CD4-positive, alpha-beta T cell treated with Interleukin-15 for 1 hour (primary cell): Measurements from ENCODE around the gene NOLC1.
"Not testable (repeated sequence)": the region's sequence is repeated elsewhere in the genome, so short reads cannot be mapped to it uniquely, and the experiment has no call there.

Experiments
- DNase-seq: peaks from one replicate; pipeline ENCODE4 v3.0.0-alpha.2; 2020

NOLC1 gene

GRCh38 chr10:102157224-102157623 lies 5.0 kb downstream of the NOLC1 start:
- DNase-seq = no peak

GRCh38 chr10:102159051-102159597 lies 6.9 kb downstream of the NOLC1 start:
- DNase-seq = no peak

DNA sequence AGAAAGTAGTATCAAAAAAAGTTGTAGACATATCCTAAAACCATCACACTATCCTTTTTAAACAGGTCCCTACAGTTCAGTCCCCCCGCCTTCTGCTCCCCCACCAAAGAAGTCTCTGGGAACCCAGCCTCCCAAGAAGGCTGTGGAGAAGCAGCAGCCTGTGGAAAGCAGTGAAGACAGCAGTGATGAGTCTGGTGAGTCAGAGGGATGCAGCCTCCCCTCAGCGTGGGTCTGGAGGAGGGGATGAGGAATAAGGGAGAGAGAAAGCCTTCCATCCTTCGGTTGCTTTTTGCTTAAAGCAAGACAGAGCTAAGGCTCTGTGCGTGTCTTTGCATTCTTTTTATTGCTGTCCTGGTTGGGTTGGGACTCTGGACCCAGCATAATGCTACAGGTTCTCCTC lies 7.6 kb downstream of the NOLC1 start:
- no peak for DNase-seq

DNA sequence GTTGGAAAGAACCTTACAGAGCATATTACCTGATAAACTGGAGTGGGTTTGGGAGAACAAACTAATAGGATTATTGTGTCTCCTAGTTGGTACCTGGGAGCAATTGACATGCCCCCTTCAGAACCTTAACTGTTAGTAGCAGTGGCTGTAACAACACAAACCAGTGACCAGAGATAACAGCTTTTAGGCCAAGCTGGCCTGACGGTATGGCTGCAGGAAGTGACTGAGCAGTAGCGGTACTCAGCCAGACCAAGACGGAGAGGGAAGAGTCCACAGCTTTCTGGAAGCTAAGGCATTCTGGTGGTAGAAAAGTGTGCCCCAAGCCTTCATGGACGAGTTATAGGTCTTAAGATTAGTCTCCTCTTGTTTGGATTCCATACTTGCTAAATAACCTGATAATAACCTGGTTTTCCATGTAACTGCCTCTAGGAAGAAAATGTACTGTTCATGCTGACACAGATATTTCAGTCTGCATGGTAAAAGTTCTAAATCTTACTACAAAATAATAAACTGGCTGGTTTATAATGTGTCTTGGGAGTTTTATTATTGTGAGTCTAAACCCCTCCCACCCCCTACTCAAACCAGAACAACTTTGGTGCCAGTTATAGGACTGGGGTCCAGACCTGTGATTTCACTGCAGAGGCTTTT lies 11.3 kb downstream of the NOLC1 start:
- DNase-seq = no peak

DNA sequence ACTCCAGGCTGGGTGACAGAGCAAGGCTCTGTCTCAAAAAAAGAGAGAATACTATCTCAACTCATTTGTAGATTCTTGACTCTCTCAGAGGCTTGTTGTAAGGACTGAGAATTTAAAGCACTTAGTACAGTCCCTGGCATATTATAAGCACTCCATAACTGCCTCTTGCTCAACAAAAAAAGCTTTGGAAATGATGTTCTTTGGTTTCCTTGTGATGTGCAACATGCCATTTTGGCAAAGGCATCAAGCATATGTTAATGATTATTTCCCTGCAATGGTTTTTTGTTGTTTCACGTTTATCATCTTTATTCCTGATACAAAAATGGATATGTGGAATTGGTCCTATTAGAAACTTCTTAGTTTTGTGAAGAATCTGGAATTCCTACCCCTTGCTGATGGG lies 15.7 kb downstream of the NOLC1 start:
- no peak for DNase-seq

- no peak for DNase-seq
Measured at GRCh38 chr10:102170602-102171001, 18.4 kb downstream of the NOLC1 start.

DNA sequence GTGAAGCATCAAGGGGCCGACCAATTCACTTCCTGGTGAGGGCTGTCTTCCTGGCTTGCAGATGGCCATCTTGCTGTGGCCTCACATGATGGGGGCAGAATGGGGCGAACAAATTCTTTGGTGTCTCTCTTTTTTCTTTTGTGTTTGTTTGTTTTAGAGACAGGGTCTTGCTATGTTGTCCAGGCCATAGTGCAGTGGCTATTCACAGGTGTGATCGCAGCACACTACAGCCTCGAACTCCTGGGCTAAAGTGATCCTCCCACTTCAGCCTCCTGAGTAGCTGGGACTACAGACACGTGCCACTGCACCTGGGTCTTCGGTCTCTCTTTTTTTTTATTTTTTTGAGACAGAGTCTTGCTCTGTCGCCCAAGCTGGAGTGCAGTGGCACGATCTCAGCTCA lies 20.1 kb downstream of the NOLC1 start:
- no peak for DNase-seq

DNA sequence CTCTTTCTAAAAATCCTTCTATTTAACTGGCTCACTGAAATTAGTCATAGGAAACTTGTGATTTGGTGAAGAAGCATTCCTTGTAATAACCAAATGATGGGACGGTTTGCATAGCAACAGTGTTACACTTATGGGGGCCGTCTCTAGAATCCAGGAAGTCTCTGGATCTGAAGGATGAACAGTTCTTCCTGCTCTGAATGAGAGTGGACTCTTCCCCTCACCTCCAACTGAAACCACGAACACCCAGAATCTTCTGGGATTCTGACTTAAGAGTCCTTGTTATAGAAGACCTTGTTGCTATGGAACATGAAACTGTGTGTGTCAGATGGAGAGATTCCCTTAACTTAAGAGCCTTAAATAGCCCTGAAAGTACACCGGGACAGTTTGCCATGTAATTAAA lies 23.2 kb downstream of the NOLC1 start:
- no peak for DNase-seq

- no peak for DNase-seq
Measured at GRCh38 chr10:102184606-102185005, 32.4 kb downstream of the NOLC1 start.

DNA sequence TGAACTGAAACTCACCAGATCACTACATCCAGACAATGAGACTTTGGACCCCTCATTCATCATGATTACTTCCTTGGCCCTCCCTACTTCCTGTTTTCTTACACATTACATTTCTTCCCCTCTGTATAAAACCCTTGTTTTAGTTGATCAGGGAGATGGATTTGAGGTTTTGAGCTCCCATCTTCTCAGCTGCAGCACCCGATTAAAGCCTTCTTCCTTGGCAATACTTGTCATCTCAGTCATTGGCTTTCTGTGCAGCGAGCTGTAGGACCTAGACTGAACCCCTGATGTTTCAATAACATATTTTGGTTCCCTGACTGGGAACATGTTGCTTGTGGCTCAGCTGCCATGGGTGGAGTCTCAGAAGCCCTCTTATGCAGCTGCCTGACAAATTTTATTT lies 33.1 kb downstream of the NOLC1 start:
- no peak for DNase-seq

DNA sequence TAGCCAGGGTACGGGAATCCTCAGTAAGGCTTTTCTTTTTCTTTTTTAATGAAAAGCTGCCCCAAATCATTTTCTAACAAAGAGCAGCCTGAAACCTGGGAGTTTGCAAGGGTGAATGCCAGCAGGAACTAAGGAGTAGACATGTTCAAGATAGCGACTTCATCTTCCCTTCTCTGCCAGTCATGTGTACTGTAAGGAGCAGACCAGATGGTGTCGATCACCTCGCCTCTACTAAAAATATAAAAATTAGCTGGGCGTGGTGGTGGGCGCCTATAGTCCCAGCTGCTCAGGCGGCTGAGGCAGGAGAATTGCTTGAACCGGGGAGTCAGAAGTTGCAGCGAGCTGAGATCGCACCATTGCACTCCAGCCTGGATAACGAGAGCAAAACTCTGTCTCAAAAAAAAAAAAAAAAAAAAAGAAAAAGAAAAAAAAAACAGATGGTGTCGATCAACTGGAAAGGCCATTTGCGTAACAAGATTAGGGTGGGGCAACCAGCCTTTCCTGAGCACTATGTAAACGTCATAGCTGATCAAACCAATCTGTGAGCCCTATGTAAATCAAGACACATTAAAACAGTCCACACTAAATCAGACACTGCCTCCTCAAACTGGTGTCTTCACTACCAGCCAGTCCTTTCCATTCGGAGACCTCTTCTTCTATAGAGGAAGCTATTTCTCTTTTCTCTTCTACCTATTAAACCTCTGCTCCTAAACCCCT lies 33.8 kb downstream of the NOLC1 start:
- no peak for DNase-seq

DNA sequence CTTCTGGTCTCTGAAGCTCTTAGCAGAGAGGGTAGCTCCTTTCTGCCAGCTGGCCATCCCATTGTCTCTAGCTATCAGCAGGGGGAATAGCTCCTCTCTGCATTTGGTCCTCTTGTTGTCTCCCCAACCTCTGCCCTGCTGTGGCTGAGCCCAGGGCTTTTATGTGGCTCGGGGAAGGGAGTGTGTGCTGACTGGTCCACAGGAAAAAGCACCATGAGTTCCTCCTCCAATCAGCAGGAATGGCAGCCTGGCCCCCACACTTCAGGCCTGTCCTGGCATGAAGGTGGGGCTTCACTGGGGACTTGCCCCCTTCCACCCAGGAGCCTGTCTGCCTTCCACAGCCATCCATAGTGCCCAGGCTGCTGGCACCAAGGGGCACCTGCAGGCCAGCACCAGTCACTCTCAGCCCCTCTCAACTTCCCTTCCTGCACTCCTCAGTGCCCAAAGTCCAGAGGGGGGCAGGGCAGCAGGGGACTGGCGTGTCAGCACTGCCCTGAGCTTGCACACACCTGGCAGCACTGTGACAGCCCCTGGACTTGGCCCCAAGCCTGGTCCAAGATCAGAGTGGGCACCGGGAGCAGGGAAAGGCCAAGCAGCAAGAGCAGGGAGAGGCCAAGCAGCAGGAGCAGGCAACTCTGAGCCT lies 36.2 kb downstream of the NOLC1 start:
- no peak for DNase-seq

- not testable (repeated sequence) for DNase-seq
Measured at GRCh38 chr10:102188941-102189898, 37.0 kb downstream of the NOLC1 start.

GRCh38 chr10:102191956-102192355 lies 39.8 kb downstream of the NOLC1 start:
- no peak for DNase-seq

GRCh38 chr10:102195296-102195870 lies 43.2 kb downstream of the NOLC1 start:
- DNase-seq = no peak

DNA sequence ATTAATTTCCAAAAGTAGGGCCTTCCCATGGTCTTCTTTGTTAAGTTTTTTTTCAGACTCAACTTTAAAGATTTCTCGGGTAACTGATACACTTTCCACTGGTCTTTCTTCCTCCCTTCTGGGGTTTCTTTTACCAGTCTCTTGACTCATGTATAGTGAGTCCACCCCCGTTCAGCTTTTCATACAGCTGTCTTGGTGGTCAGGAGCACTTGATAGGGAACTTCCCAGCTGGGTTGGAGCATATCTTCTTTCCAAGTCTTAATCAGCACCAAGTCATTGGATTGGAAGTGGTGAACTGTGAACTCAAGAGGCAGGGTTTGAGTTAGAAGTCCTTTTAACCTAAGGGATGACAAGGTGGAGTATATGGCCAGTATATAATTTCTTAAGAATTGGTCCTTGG lies 44.7 kb downstream of the NOLC1 start:
- no peak for DNase-seq

DNA sequence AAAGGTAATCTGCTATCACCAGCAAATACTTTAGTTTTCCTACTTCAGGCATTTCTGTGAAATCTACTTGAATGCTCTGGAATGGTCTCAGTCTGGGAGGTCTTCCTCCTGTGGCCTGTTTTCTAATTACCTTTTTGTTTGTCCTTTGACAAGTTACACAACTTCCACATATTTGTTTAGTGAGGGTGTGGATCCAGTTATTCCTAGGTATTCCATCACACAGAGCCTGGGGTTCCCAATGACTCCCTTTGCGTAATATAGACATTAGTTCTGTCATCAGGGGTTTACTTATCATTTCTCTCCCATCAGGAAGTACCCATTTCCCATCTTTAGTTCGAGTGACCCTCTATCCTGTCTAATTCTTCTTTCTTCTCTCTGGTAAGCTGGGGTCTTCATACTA lies 45.8 kb downstream of the NOLC1 start:
- no peak for DNase-seq

- DNase-seq = no peak
Measured at GRCh38 chr10:102200751-102201640, 48.8 kb downstream of the NOLC1 start.

DNA sequence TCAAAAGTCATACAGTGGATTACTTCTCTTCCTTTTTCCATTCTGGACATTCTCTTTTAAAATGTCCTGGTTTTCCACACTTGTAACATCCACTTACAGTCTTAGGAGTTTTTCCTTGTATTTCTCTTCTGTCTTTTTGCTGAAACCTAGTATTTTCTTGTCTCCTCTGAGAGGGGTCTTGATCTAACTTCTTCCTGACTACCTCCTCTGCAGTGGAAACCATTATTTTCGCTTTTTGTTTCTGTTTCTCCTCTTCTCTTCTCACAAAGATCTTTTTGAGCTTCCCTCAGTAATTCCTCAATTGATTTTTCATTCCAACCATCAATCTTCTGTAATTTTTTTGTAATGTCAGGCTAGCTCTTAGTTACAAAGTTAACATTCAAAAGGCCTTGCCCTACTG lies 50.2 kb downstream of the NOLC1 start:
- DNase-seq = no peak

DNA sequence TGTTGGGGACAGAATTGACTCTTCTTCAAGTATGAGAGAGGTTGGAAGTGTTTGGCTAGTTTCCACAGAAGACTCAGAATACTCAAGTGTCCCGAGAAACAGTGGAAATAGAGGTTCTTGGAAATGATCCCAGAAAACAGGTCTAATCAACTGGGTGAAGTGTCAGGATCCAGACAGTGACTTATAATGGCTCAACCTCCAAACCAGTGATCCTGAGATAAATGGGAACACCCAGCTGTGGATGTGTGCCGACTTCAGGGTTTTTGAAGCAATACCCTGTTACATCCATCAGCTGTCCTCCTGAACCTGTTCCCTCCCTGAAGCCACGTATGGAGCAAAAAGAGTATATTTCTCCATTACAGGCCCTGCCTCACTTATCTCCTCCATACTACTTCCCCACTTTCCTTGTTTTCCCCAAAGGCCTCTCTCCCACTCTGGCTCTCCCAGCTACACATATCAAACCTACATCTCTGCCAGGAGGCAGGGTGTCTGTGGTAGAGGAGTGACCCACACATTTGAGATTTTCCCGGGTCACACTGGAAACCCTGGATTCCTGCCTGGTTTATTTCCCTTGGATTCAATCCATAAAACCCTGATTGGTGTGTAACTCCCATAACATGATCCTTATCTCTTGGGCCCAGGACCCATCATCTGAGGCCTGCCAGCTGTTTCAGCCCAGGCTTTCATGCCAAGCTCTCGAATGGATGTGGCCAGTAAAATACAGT lies 56.3 kb downstream of the NOLC1 start:
- no peak for DNase-seq
